Measurements from ENCODE around the gene NMBR.
"Not testable (repeated sequence)": the region's sequence is repeated elsewhere in the genome, so short reads cannot be mapped to it uniquely, and the experiment has no call there.

The NMBR gene

GRCh38 chr6:142154336-142154735, 7.4 kb upstream of the NMBR start:
- no peak for DNase-seq

GRCh38 chr6:142153196-142153595, 6.3 kb upstream of the NMBR start:
- no peak for DNase-seq

- no peak for DNase-seq
Measured at GRCh38 chr6:142152746-142153145, 5.8 kb upstream of the NMBR start.

- not testable (repeated sequence) for DNase-seq
Measured at GRCh38 chr6:142141531-142141930, 5.4 kb downstream of the NMBR start.

- no peak for DNase-seq
Measured at GRCh38 chr6:142138876-142139275, 8.0 kb downstream of the NMBR start.

DNA sequence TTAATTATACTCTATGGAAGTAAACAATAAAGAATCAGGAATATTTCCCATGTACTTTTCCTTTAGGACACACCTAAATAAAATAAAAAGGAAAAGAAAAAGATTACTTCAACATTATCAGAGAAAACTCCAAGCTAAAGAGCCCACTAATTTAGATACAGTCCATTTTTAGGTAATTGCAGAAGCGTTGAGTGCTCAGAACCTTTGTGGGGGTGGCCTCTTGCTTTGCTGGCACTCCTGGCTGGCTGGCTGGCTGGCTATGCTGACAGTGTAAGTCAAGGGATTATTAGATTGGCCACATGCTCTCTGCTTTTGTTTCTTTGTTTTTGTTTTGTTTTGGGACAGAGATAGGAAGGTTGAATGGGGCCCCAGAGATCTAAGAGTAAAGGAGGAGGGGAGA, 14.3 kb downstream of the NMBR start, which contains the start of gene GJE1:
Gene GJE1, plus strand, starts transcription at position 301 of the 400 bp plus-strand sequence. CDS start 234 bp downstream, outside the sequence.
- no peak for DNase-seq

DNA sequence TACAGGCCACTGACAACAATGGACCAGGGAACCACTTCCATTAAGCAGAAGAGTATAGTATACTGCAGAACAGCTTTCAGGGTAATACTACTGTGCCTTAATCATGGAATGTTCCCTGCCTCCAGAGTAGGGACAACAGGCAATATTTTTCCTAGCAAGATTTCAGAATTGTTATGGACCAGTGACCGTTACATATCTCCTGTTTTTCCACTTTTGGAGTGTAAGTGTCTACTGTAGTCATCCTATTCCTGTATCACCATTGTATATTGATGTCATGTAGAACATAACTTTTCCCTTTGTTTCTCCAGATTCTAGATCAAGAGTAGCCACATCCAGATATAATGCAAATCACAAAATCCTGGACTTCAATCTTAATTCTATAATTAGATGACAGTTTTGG, 16.1 kb downstream of the NMBR start:
- no peak for DNase-seq

GRCh38 chr6:142121342-142121741, 25.6 kb downstream of the NMBR start:
- no peak for DNase-seq

- no peak for DNase-seq
Measured at GRCh38 chr6:142118925-142119324, 28.0 kb downstream of the NMBR start.

DNA sequence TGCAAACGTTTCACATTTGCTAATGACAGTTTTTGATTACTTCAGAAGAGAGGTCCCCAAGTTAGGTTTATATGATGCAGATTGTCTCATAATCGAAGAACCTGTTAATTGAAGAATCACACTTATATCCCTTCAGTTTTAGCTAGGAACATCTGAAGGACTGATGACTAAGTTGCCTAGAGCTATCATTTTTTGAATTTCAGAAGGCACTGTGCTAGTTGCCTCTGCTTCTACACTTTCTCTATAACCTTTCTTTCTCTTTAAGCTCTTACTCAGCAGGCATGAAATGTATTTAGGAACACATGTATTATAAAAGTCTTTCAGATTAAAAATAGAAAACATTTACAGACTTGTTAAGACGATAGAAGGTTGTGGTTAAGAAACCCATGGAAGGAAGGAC, 28.6 kb downstream of the NMBR start:
- no peak for DNase-seq

DNA sequence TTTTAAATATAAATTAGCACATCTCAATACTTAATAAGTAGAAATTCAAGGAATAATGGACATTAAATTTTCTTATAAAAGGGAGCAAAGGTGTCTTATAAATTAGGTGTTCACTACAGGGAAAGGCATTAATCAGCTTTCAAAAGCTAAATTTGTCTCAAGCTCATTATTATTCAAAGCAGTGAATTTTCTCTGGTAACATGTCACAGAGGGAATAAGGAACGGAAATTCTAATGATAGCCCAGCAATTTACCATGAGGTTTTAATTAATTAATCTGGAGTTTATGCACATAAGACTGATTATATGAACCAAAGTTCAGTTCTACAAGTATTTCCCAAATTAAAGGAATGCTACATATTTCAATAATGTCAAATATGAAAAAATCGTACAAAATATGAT, 29.6 kb downstream of the NMBR start:
- no peak for DNase-seq

DNA sequence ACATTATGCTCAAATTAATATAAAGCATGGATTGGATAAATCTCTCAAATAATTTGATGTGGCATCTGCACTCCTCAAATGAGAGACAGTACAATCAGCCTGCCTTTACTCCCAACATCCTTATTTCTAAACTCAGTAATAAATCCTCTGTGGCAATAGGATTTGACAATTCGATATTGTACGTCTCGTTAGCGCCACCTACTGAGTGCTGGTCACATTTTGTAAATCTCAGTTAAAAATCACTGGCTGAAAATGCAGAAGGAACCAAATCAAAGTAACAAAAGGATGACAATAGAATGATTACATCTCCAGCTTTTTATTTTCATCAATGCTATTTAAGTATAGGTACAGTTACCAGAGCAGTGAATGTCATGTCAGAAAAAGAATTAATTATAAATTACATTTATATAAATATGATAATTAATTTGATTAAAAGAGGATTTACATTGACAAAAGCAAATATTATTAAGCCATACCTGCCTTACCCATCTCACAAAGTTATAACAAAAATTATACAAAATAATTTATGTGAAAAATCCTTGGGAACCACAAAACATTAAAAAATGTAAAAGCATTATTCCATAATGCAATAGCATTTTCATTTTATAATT, 34.4 kb downstream of the NMBR start:
- DNase-seq = peak; percentile 4

GRCh38 chr6:142110820-142111219, 36.1 kb downstream of the NMBR start:
- not testable (repeated sequence) for DNase-seq

- DNase-seq = not testable (repeated sequence)
Measured at GRCh38 chr6:142104820-142105219, 42.1 kb downstream of the NMBR start.

DNA sequence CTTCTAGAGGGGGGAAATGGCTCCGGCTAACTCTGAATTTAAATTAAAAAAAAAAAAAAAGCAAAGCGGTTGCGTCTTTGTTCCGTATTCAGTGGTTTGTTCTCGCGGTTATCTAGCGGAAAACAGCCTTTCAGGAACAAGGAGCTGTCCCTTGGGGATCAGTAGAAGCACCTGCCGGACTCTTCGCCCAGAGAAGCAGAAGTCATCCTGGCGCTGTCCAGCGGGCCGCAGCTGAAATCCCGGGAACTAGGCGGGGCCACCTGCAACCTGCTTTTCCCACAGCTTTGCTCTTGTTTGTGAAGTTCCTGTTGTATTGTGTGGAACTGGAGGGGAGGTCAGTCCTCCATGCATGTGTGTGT, 58.1 kb downstream of the NMBR start:
- no peak for DNase-seq

- no peak for DNase-seq
Measured at GRCh38 chr6:142087950-142088857, 58.7 kb downstream of the NMBR start.

- DNase-seq = no peak
Measured at GRCh38 chr6:142079130-142079529, 67.8 kb downstream of the NMBR start.

- no peak for DNase-seq
Measured at GRCh38 chr6:142075516-142076101, 71.3 kb downstream of the NMBR start.

GRCh38 chr6:142074516-142074915, 72.4 kb downstream of the NMBR start:
- no peak for DNase-seq

DNA sequence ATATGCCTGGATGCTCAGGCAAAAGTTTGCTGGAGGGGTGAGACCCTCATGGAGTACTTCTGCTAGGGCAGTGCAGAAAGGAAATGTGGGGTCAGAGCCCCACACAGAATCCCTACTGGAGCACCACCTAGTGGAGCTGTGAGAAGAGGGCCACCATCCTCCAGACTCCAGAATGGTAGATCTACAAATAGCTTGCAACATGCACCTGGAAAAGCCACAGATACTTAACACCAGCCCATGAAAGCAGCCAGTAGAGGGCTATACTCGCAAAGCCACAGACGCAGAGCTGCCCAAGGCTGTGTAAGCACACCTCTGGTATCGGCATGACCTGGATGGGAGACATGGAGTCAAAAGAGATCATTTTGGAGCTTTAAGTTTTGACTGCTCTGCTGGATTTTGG, 74.9 kb downstream of the NMBR start:
- DNase-seq = no peak

DNA sequence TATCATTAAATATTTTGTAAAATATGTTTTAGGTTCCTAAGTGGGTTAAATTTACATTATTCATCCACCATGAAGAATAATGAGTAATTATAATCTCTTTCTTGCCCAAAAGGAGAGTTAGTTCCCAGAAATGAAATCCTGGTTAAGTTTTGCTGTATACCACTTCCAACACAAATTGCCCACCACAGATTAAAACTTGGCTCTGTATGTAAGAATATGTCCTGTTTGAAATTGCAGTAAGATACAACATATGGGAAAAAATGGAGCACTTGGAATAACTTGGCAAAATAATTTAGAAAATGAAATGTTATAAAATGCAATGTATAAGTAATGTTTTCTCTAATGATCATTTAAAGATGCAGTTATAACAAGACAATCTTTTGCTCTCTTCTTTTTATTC, 78.5 kb downstream of the NMBR start:
- no peak for DNase-seq

DNA sequence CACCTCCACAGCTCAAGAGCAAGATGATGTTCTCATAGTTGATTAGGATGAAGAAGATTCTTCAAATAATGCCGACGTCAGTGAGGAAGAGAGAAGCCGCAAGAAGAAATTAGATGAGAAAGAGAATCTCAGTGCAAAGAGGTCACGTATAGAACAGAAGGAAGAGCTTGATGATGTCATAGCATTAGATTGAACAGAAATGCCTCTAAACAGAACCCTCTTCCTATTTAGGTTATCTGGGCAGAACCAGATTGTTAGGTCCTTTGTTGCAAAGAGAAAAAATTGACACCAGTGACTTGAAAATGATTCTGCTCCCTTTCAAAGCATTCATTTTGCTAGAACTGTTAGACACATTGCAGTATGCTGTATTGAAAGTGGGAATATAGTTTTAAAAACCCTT, 84.1 kb downstream of the NMBR start:
- not testable (repeated sequence) for DNase-seq

GRCh38 chr6:142058551-142059290, 88.2 kb downstream of the NMBR start:
- no peak for DNase-seq

Measured in NCI-H2029 treated with DMSO at 0.1 percent for 48 hours (cell line).